Measurements from ENCODE around the gene JAGN1.
A peak's percentile ranks its signal among the peaks of the same experiment; 100 is the strongest.
"Not testable (repeated sequence)": the region's sequence is repeated elsewhere in the genome, so short reads cannot be mapped to it uniquely, and the experiment has no call there.

The JAGN1 gene

GRCh38 chr3:9899289-9899791 lies 8.9 kb downstream of the JAGN1 start:
- no peak for DNase-seq

- not testable (repeated sequence) for DNase-seq
These were observed 10.6 kb downstream of the JAGN1 start for GRCh38 chr3:9900965-9901415.

GRCh38 chr3:9901967-9902366 lies 11.6 kb downstream of the JAGN1 start:
- peak; percentile 66 for DNase-seq

- no peak for DNase-seq
These were observed 12.2 kb downstream of the JAGN1 start, which contains the start of gene IL17RE for GRCh38 chr3:9902372-9903237. Gene IL17RE, plus strand, starts transcription at chr3:9902848. Its CDS starts 85 bp downstream, at chr3:9902933.

GRCh38 chr3:9903238-9903624 lies 12.8 kb downstream of the JAGN1 start:
- no peak for DNase-seq

GRCh38 chr3:9903904-9904303 lies 13.5 kb downstream of the JAGN1 start:
- DNase-seq: no peak

GRCh38 chr3:9906480-9906879 lies 16.1 kb downstream of the JAGN1 start:
- DNase-seq: no peak

GRCh38 chr3:9908286-9908685 lies 17.9 kb downstream of the JAGN1 start:
- DNase-seq: no peak

GRCh38 chr3:9909221-9910013 lies 19.0 kb downstream of the JAGN1 start:
- DNase-seq: no peak

- no peak for DNase-seq
These were observed 21.5 kb downstream of the JAGN1 start for GRCh38 chr3:9911863-9912262.

GRCh38 chr3:9912294-9912935 lies 22.0 kb downstream of the JAGN1 start:
- DNase-seq: peak; percentile 36

- DNase-seq: no peak
These were observed 23.2 kb downstream of the JAGN1 start for GRCh38 chr3:9913601-9914000.

GRCh38 chr3:9914011-9914410 lies 23.6 kb downstream of the JAGN1 start:
- DNase-seq: no peak

- DNase-seq: no peak
These were observed 24.3 kb downstream of the JAGN1 start for GRCh38 chr3:9914559-9915253.

GRCh38 chr3:9915254-9916141 lies 25.1 kb downstream of the JAGN1 start:
- peak; percentile 41 for DNase-seq

- no peak for DNase-seq
These were observed 25.9 kb downstream of the JAGN1 start for GRCh38 chr3:9916346-9916733.

- DNase-seq: no peak
These were observed 26.6 kb downstream of the JAGN1 start, which contains the start of gene IL17RC for GRCh38 chr3:9916734-9917680. Gene IL17RC, plus strand, starts transcription at chr3:9917098. Its CDS starts 218 bp downstream, at chr3:9917316.

GRCh38 chr3:9917820-9918219 lies 27.4 kb downstream of the JAGN1 start:
- DNase-seq: no peak

- DNase-seq: no peak
These were observed 28.0 kb downstream of the JAGN1 start for GRCh38 chr3:9918261-9919038.

All from activated CD4-positive, alpha-beta T cell treated with anti-CD3 and anti-CD28 coated beads, Interleukin-10, Interleukin-2, amounts not matched to agents 100 ng/mL and 50 ng/mL, durations not matched to agents 16 hours and 8 hours (primary cell).